ENCODE results near the gene GABBR1. TPM values are rescaled to one million over a fixed set of nuclear protein-coding genes. Genes with fewer than 3 reads are reported as not detected.

Gene GABBR1
- total and polyA plus RNA-seq, 2 of the 13 experiments (the other 11 are each of a cell fraction or from before 2014, with no cell fraction given) = 0.07 to 0.37 TPM

DNA sequence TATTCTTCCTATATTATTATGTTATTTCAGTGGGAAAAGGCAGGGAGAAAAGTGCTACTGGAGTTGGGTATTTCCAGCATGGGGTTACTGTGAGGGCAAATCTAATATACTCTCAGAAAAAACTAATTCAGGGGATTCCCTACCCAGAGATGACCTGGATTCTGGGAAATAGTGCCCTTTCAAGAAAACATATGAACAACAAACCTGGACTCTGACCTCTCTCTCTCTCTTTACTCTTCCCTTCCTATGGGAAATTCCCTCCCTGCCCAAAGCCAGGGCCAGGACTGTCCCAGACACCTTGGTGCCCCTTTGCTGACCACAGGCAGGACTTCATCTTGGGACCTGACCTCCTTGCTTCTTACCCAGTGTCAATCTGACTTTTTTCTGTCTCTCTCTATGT, 71.9 kb downstream of the GABBR1 start (continued):
- peak; percentile 11; the same call in 1 of the 2 replicates for TF ChIP-seq FOXA3 (CRISPR knock-in tag; IDR thresholded peaks at IDR 0.05)
- TF ChIP-seq SOX13 (IDR thresholded peaks at IDR 0.05) = no peak
- peak in 1 of 2 experiments; percentile 29; a peak in 1 of 4 replicates for TF ChIP-seq SOX13 (CRISPR knock-in tag; conservative IDR thresholded peaks at IDR 0.05 in 1 of 2, IDR thresholded peaks at IDR 0.05 in 1 of 2)
- no peak for TF ChIP-seq MTA1 (CRISPR knock-in tag; IDR thresholded peaks at IDR 0.05; ENCODE audit: borderline replicate concordance)
- TF ChIP-seq, protein P1, sequence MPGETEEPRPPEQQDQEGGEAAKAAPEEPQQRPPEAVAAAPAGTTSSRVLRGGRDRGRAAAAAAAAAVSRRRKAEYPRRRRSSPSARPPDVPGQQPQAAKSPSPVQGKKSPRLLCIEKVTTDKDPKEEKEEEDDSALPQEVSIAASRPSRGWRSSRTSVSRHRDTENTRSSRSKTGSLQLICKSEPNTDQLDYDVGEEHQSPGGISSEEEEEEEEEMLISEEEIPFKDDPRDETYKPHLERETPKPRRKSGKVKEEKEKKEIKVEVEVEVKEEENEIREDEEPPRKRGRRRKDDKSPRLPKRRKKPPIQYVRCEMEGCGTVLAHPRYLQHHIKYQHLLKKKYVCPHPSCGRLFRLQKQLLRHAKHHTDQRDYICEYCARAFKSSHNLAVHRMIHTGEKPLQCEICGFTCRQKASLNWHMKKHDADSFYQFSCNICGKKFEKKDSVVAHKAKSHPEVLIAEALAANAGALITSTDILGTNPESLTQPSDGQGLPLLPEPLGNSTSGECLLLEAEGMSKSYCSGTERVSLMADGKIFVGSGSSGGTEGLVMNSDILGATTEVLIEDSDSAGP (CRISPR knock-in tag; IDR thresholded peaks at IDR 0.05; ENCODE audit: borderline replicate concordance) = no peak
- TF ChIP-seq ZNF431 (CRISPR knock-in tag; IDR thresholded peaks at IDR 0.05; ENCODE audit: borderline replicate concordance, low read depth) = no peak
- TF ChIP-seq SALL1 (CRISPR knock-in tag; IDR thresholded peaks at IDR 0.05) = 0 out of 2 replicates have a peak, but pooled peaks have one; percentile 46
- TF ChIP-seq ATF3 (CRISPR knock-in tag; IDR thresholded peaks at IDR 0.05) = no peak
- no peak for TF ChIP-seq ZNF670 (CRISPR knock-in tag; IDR thresholded peaks at IDR 0.05; ENCODE audit: borderline replicate concordance)
- TF ChIP-seq THRA (CRISPR knock-in tag; IDR thresholded peaks at IDR 0.05; ENCODE audit: borderline replicate concordance) = peak; percentile 31; the same call in 1 of the 2 replicates
- no peak for TF ChIP-seq ZNF577 (CRISPR knock-in tag; IDR thresholded peaks at IDR 0.05; ENCODE audit: borderline replicate concordance, low read depth)
- TF ChIP-seq ZNF451 (CRISPR knock-in tag; IDR thresholded peaks at IDR 0.05) = no peak
- TF ChIP-seq ETV6 (CRISPR knock-in tag; conservative IDR thresholded peaks at IDR 0.05) = no peak
- TF ChIP-seq SMAD1 (CRISPR knock-in tag; IDR thresholded peaks at IDR 0.05; ENCODE audit: borderline replicate concordance, low read depth) = no peak
- no peak for TF ChIP-seq NFYB (CRISPR knock-in tag; IDR thresholded peaks at IDR 0.05)
- TF ChIP-seq ZNF354B (CRISPR knock-in tag; IDR thresholded peaks at IDR 0.05) = no peak
- no peak for TF ChIP-seq LCORL (IDR thresholded peaks at IDR 0.05)
- peak; percentile 65; the same call in 1 of the 2 replicates for TF ChIP-seq LCORL (CRISPR knock-in tag; IDR thresholded peaks at IDR 0.05)
- 0 out of 2 replicates have a peak, but pooled peaks have one; percentile 30 for TF ChIP-seq NFKBIZ (CRISPR knock-in tag; IDR thresholded peaks at IDR 0.05)
- no peak for TF ChIP-seq AKNA (CRISPR knock-in tag; IDR thresholded peaks at IDR 0.05; ENCODE audit: borderline replicate concordance)
- TF ChIP-seq ZNF33A (CRISPR knock-in tag; IDR thresholded peaks at IDR 0.05; ENCODE audit: borderline replicate concordance) = no peak
- no peak for TF ChIP-seq TEAD2 (CRISPR knock-in tag; IDR thresholded peaks at IDR 0.05)
- TF ChIP-seq RXRA (CRISPR knock-in tag; IDR thresholded peaks at IDR 0.05) = peak; percentile 43; the same call in 1 of the 2 replicates
- TF ChIP-seq KLF13 (CRISPR knock-in tag; IDR thresholded peaks at IDR 0.05) = no peak
